HG02840 (cell line): Measurements from ENCODE around the gene PSMA6.
"Not testable (repeated sequence)": the region's sequence is repeated elsewhere in the genome, so short reads cannot be mapped to it uniquely, and the experiment has no call there.

ENCODE experiments used
- ATAC-seq: cut with Tn5 transposase; IDR thresholded peaks from one replicate; pipeline ENCODE4 v1.9.1; 2021; ENCODE audit warnings: mild to moderate bottlenecking, moderate library complexity, moderate number of reproducible peaks; ENCODE audit not compliant: unreplicated experiment, low FRiP score

The PSMA6 gene

DNA sequence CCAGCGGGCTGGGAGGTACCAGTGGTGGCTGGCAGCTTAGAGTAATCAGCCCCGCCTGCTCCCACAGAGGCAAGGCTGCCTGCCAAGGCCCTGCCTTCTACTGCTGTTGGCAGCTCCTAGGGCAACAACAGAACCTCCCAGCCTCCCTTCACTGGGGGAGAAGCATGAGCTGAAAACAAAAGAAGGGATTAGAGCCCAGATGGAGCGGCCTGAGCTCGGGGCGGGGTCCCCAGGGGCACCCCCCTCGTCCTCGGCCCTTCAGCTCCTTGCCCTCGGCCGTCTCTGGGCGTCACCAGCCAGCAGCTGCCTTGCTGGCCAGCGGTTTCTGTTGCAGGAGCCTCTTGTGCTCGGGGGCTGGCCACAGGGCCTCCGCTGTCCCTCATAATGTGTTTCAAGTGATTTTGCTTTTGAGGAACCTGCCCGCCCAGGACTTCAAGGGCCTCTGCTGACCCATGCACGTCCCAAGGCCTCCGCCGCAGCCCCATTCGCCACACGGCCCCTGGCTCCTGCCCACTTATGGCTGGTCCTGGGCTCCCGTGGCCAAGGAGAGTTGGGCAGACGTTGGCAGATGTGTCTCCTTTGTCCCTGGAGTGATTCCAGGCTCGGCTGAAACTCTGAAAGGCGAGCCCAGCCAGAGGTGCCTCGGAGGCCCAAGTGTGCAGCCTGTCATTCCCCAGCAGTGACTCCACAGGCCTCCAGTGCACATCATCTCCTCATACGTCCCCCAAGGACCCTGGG lies 49.7 kb downstream of the PSMA6 start:
- ATAC-seq, result no peak

GRCh38 chr14:35342489-35343010 lies 50.4 kb downstream of the PSMA6 start:
- no peak for ATAC-seq

- no peak for ATAC-seq
Observed at GRCh38 chr14:35343702-35344101, 51.5 kb downstream of the PSMA6 start.

- ATAC-seq, result no peak
Observed at GRCh38 chr14:35344107-35344807, 52.1 kb downstream of the PSMA6 start.

DNA sequence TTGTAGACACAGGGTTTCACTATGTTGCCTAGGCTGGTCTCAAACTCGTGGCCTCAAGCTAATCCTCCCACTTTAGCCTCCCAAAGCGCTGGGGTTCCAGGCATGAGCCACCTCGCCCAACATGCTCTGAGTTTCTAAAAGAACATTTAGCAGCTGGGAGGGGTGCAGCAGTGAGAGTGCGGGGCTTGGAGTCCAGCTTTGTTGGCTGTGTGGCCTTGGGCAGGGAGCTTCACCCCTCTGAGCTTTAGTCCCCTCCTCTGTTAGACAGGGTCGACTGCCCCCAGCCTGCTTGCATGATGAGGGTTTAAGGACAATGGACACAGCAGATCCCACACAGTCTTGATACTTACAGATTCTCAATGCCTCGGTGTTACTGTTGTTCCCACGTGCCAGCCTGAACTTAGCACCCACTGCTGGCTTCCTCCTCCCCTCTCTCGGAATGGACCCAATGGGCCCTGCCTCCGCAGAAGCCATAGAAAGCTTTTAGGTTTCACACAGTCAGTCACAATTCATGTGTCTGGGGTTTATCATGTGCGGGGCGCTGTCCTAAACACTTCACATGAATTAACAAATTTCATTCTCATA lies 54.6 kb downstream of the PSMA6 start:
- ATAC-seq, result no peak

- ATAC-seq, result no peak
Observed at GRCh38 chr14:35347323-35348043, 55.3 kb downstream of the PSMA6 start.

GRCh38 chr14:35348044-35348380 lies 55.8 kb downstream of the PSMA6 start:
- ATAC-seq, result not testable (repeated sequence)

DNA sequence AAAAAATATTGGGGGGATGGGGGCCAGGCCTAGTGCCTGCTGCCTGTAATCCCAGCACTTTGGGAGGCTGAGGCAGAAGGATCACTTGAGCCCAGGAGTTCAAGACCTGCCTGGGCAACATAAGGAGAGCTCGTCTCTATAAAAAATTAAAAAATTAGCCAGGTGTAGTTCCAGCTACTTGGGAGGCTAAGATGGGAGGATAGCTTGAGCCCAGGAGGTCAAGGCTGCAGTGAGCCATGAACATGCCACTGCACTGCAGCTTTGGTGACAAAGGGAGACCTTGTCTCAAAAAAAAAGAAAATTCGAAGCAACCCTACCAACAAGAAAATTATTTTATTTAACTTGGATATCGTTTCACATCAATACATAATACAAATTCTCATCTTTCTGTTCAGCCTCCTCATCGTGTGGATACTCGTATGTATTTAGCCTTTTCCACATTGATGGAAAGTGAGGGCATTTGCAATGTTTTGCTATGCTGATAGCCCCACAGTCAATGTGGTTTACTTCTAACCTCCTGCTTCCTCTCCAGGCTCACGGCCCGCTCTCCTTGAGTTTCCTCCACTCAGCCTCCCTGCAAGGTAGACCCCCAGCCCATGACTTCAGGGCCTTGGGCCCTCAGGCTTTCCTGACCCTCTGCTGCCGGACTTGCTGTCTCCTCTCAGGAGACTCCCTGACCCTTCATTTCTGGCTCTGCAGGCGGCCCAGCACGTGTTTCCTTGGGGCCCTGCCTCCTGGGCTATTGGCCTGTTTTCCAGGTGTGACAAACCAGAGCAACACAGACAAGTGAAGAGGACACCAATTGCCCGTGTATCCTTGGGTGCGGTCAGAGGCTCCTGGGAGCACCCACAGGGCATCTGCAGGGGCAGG lies 57.5 kb downstream of the PSMA6 start:
- no peak for ATAC-seq

- ATAC-seq, result no peak
Observed at GRCh38 chr14:35351497-35351896, 59.3 kb downstream of the PSMA6 start.

GRCh38 chr14:35351897-35352273 lies 59.7 kb downstream of the PSMA6 start:
- no peak for ATAC-seq

DNA sequence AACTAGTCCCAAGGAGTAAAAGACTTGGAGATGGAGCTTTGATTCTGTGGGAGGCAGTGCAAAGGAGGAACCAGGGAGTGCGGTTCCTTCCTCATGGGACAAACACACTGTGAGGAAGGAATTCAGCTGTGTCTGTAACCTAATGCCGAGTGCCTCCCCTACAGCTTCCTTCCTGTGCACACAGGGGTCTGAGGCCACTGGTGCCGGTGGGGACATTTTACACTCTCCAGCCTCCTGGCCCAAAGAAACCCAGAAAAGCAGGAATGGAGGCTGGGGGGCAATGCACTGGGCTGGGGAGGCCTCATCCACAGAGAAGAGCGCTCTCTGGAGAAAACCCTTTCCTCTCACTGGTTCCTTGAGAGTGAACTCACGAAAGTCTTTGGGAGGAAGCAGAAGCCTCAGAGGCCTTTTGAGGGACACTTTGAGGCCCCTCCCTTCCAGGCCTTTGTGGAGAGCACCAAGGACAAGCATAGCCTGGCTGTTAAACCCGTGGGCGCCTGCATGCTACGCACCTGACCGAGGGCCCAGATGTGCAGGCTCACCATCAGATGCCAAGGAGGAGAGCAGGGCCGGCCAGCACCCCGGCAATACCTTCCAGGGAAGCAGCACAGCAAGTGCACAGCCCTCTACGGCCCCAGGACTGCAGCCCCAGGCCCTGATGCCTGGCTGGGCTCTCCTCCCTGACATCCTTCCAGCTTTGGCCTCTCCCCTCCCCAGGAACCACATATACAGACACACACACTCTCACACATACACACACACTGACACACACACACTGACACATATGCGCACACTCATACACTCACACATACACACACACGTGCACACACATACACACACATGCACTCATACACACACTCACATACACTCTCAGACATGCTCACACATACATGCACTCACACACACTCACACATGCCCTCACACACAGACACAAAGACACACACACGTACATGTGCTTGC lies 60.4 kb downstream of the PSMA6 start:
- no peak for ATAC-seq

DNA sequence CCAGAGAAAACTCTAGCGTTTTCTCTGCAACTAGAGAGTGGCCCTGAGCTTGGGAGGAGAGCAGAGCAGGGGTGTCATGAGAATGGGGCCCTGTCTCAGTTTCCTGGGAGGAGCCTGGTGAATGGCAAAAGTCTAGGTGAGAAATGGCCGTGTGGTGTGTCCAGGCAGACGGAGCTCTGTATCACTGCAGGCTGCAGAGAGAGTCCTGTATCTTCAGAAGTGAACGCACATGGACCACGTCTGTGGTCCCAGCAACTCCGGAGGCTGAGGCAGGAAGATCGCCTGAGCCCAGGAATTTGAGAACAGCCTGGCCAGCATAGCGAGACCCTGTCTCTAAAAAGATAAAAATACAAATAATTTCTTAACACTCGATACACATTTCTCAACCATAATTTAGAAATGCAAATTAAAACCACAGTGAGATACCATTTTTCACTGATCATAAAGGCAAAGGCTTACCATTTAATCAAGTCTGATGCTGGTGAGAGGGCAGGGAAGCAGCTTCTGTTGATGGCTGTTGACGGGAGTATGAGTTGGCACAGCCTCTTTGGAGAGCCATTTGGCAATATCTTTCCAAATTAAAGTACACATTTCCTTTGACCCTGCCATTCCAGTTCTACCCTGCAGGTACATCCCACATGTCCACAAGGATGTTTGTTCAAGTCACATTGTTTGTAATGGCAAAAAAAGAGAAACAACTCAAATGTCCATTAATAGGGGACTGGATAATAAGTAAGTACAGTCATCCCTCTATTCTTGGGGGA lies 61.4 kb downstream of the PSMA6 start:
- no peak for ATAC-seq

DNA sequence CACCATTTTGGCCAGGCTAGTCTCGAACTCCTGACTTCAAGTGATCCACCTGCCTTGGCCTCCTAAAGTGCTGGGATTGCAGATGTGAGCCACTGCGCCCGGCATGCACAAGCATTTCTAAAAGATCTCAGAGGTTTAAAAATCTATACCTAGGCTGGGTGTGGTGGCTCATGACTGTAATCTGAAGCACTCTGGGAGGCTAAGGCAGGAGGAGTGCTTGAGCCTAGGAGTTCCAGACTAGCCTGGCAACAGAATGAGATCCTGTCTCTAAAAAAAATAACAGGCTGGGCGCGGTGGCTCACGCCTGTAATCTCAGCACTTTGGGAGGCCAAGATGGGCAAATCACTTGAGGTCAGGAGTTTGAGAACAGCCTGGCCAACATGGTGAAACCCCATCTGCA lies 63.1 kb downstream of the PSMA6 start:
- ATAC-seq, result not testable (repeated sequence)

- ATAC-seq, result no peak
Observed at GRCh38 chr14:35355981-35356841, 64.0 kb downstream of the PSMA6 start.

DNA sequence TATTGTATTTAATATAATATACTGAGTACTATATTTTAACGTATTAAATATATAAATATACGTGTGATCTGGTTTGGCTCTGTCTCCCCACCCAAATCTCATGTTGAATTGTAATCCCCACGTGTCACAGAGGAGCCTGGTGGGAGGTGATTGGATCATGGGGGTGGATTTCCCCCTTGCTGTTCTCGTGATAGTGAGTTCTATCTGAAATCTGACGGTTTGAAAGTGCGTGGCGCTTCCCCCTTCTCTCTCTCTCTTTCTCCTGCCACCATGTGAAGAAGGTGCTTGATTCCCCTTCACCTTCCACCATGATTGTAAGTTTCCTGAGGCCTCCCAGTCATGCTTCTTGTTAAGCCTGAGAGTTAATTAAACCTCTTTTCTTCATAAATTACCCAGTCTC lies 67.5 kb downstream of the PSMA6 start:
- ATAC-seq, result not testable (repeated sequence)

DNA sequence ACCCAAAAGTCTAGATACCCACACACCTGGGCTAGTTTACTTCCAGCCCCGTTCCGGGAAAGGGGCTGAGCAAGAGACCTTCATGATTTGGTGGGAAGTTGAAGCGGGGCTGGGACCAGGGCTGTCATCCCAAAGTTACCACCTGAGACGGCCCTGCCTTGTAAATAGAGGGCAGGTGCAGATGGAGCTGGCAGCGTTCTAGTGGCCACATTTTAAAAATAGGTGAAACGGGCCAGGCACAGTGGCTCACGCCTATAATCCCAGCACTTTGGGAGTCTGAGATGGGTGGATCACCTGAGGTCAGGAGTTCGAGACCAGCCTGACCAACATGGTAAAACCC lies 68.9 kb downstream of the PSMA6 start:
- ATAC-seq, result no peak

- ATAC-seq, result no peak
Observed at GRCh38 chr14:35362450-35362849, 70.3 kb downstream of the PSMA6 start.
